Hypothalamus (tissue), 51 donors: ENCODE results near the gene SMARCAL1.

ENCODE experiments used
- DNase-seq, 51 donors: peaks; one replicate each; lab custom pipeline; 2025; lab: John Stamatoyannopoulos, UW

SMARCAL1 gene

DNA sequence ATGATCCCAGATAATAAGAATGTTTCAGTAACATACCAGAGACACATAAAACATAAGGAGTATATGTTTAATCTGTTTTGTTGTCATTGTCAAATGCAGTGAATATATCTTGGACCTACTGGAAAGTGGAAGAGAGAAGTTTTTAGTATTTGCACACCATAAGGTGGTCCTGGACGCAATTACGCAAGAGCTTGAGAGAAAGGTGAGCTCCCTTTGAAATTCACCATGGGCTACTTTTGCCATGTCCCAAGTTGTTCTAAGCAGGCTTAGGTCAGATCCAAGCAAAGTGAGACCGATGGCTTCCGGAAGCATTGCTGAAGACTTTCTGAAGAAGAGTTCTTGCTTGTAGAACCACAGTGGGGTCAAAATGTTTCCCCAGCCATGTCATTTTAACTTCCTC lies 55.6 kb downstream of the SMARCAL1 start:
- no peak for DNase-seq

DNA sequence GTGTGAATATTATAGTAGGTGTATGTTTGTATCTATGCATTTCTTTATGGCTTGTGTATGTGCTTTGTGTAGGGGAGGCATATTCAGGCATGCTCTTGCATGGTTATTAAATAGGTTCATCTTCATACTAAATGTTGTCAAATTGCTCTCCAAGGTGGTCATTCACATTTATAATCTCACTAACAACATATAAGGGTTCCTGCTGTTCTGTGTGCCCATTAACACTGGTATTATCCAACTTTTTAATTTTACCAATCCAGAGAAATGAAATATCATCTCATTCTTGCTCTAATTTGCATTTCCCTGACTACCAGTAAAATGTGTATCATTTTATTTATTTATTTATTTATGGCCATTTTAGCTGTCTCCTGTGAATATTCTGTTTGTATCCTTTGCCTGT lies 57.4 kb downstream of the SMARCAL1 start:
- no peak for DNase-seq

DNA sequence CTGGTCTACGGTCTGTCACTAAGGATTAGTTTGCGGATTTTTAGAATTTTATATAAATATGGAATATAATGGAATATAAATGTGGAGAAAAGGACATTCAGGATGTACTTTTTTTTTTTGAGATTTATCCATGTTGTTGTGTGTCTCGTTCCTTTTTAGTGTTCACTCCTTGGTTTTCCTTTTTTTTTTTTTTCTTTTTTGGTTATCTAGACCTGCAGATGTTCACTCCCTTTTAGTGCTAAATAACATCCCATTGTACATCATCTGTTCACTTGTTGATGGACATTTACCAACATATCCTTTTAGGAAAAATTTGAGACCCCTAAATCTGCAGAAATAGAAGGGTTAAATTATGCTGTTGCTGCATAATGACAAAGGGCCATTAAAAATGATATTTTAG lies 60.9 kb downstream of the SMARCAL1 start:
- no peak for DNase-seq

DNA sequence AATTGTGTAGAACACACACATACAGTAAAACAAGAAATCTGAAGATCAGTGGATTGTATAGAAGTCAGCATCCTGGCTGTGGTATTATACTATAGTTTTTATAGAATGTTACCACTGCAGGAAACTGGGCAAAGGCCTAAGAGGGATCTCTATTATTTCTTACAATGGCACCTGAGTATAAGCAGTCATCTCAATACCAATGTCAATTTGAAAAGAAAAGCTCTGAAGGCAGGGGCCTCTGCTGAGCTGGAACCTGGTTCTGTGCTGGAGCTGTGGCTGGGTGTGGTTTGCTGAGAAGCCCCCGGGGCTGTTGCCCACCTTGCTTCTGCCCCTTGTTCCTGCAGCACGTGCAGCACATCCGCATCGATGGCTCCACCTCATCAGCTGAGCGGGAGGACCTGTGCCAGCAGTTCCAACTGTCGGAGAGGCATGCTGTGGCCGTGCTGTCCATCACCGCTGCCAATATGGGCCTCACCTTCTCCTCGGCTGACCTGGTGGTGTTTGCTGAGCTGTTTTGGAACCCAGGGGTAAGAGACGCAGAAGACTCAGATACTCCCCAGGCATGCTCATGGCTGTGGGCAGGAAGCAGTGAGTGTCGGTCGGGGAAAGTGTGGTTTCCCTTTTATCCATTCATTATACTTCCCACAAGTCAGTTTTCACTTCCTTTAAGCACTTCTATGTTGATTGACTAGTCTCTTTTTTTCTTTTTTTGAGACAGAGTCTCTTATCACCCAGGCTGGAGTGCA lies 62.8 kb downstream of the SMARCAL1 start:
- DNase-seq = peak in 1 of 51 donors; percentile 7

DNA sequence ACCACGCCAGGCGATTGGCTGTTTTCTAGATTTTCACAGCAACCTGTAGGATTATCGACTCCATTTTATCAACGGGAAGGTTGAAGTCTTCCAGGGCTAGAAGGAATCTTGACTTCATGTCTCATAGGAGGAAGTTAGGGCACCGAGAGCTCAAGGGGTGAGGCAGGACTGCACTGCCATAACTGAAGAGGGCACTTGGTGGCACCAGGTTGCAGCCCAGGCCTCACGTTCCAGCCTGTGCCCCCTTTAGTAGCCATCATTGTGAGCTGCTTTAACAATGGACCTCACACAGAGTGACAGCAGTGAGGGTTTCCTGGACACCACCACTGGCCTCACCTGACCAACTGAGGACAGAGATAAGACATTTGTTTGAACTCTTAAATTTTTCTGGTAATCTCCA lies 63.5 kb downstream of the SMARCAL1 start:
- no peak for DNase-seq

DNA sequence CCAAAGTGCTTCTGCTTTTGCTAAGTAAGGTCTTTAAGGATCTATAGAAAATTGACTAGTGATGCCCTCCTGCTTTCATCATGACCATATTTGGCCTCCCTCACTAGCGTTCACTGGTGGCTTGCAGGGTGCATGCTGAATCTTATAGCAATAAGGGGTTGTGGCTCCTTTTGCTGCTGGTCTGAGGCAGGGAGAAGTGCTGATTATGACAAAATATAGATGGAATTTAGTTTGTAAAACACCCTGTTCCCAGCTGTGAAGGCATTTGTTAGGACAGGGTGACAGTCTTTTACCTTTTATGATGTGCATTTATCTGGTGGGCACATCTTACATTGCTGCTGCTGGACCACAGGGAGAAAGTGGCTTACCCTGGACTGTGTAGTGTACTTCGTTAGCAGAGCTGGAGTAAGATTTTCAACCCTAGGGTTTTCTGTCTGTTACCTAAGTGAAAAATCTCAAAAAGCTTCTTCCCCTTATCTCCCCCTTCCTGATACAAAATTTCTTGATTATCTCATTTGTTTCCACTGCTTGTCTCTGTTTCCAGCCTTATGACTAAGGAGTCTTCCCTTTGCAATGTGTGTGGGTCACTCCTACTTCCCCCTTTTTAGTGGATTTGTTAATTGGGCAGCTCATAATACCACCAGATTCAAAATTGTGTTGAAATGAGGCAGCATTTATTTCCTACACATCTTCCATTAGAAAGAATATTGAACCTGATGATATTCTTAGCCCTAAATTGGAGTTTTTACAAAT lies 65.2 kb downstream of the SMARCAL1 start:
- DNase-seq = no peak

DNA sequence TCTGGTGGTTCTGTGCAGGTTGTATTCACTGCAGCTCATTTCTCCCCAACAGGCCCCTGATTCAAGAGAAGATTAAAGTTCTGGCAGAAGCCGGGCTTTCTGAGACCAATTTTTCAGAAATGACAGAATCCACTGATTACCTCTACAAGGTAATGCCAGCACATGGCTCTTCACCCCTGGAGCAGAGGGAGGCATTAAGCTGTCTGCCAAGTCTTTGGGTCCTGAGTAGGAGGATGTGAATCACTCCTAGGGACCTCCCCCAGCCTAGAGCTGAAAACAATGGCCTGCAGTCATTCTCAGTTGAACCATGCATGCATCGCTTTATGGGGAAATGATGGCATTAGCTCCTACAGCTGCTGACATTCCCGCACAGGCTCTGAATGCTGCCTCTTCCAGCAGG lies 65.9 kb downstream of the SMARCAL1 start:
- peak in 11 of 51 donors; percentile 10 to 55 (median 21) for DNase-seq

DNA sequence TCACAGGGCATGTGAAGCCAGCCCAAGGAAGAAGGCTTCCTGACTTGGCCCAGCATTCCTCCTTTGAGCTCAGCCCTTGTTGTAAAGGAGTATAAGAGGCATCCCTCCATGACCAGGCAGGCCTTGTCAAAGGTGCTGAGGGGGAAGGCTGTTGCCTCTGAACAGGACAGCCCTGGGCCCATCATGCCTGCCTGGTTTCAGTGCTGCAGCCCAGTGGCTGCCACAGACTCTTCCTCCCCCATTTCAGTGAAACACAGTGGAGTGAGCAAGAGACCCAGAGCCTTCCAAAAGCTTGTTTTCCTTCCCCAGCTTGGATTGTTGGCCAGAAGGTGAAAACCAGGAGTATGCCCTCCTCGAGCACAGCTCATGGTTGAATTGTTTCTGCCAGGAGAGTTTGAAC lies 66.5 kb downstream of the SMARCAL1 start:
- DNase-seq = no peak

DNA sequence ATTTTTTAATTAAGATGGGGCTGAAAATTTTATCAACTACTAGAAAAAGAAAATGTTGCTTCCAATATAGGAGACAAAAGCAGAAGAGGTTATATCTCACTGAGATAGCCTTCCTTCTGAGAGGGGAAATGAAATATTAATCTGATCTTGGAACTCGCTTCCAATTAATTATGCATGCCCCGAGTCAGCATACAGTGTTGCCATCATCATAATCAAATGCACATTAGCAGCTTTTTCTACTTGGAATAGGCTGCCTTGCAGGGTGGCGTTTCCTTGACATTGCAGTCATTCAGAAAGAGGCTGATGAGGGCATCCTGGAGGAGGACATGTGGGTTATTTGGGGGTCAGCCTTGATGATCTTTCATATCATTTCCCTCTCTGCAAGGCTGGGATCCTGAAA lies 67.9 kb downstream of the SMARCAL1 start:
- no peak for DNase-seq

DNA sequence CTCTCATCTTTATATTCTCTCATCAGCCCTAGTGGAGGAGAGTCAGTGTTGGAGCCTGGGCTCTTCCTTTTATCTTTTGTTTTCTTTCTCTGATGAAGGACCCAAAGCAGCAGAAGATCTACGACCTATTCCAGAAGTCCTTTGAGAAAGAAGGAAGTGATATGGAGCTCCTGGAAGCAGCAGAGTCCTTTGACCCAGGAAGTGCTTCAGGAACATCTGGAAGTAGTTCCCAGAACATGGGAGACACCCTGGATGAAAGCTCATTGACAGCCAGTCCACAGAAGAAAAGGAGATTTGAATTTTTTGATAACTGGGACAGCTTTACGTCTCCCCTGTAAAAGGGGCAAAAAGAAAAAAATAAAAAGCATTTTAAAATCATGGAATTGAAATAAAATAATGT lies 70.4 kb downstream of the SMARCAL1 start:
- no peak for DNase-seq

DNA sequence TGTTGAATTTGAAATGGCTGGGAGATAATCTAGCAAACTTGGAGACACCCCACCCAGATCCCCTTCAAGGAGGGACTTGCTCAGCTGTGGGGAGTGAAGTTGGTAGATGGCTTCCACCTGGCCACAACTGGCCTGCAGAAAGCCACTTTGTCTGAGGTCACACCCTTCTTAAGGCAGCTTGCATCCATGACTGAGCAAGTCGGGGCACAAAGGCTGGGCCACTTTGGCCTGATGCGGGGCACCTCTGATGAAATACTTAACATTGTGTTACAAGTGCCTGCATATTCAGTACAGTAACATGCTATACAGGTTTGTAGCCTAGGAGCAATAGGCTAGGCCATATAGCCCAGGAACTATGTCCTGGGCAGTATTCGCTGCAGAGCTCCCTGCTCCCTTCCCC lies 73.0 kb downstream of the SMARCAL1 start:
- DNase-seq = no peak

DNA sequence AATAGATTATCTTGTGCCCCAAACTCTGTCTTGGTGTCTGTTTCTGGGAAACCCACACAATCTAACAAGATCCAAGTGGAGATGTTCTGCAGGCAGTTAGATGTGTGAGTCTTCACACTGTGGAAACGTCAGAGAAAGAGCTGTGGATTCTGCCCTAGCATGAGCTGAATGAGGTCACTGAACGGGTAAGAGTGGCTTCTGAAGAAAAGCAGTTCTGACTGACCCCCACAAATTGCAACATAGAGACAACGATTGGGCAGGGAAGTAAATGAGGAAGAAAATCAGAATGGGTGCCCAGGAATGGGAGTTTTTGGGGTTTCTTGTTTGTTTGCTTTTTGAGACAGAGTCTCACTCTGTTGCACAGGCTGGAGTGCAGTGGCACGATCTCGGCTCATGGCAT lies 73.5 kb downstream of the SMARCAL1 start:
- DNase-seq = no peak

DNA sequence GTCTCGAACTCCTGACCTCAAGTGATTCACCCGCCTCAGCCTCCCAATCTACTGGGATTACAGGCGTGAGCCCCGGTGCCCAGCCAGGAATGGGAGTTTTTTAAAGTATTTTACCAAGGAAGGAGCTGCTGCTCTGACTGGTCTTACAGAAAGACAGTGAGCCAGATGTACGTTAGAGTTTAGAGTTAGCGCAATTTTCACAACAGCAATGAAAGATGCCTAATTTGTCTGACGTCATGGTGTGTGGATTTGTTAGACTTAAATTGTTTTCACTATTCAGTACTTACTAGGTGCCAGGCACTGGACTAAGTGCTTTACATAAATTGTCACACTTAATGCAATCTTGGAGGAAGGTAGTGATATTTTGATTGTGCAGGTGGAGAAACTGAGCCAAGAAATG lies 74.0 kb downstream of the SMARCAL1 start:
- no peak for DNase-seq

DNA sequence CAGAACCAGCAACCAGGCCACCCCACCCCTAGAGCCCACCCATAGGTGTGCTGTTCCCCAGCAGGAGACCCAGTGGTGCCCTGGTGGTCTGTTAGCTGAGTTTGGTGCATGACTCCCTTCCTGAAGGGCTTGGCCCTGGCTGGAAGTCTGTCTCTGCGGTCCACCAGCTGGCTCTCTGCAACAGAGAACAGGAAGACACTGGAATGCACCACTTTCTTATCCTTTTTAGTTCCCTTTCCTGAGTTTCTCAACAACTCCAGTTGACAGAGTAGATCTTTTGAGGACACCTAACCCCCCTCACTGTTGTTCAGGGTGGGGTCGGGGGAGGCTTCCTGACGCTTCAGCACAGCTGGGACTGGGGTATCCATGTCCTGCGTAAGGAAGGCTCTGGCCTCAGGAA lies 74.4 kb downstream of the SMARCAL1 start:
- DNase-seq = peak in 3 of 51 donors; percentile 2 to 6 (median 4)

DNA sequence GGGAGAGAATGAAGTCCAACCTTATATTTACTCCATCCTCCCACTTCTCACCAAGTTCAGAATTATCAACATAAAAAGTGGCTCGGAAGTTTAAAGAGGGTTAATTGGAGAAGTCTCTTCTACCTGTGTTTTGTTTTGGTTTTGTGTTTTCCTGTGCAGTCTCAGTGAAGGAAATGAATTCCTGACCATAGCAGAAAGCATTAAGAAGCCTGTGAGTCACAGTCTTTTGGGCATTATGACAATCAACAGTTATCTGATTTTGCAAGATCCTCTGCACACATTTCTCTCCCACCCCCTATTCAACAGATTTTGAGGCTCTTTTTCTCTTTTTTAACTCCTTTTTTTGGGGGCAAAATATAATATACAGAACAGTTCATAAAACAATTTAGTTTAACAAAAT lies 77.8 kb downstream of the SMARCAL1 start:
- no peak for DNase-seq

DNA sequence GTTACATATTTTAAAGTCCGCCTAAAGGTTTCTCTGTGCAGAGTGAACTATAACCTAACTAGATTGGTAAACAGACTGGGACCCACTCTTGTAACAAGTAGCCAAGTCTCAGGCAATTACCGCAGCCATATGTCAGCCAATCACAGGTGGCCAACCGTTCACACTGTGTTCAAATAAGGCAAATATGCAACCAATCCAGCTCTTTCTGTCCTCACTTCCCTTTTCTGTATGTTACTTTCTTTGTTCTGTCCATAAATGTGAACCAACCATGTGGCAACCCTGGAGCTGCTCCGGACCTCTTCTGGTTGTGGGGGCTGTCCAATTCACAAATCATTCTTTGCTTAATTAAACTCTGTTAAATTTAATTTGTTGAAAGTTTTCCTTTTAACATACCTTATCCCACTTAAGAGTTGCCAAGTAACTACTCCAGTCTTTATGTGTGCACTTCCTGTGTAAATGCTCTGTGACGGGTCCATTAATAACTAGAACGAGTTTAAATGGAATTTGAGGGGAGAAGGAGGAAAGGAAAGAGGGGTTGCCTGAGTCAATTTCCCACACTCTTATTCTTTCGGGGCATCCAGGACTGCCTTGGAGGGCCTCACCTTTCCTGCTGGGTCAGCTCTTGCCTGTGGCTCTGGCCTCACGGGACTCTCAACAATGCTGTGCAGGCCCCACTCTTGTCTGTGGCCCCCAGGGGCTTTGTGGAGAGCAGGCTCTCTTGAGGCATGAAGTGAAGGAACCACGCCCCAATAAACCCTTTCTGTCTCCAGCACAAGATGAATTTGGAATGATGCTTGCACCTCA lies 79.7 kb downstream of the SMARCAL1 start:
- no peak for DNase-seq

DNA sequence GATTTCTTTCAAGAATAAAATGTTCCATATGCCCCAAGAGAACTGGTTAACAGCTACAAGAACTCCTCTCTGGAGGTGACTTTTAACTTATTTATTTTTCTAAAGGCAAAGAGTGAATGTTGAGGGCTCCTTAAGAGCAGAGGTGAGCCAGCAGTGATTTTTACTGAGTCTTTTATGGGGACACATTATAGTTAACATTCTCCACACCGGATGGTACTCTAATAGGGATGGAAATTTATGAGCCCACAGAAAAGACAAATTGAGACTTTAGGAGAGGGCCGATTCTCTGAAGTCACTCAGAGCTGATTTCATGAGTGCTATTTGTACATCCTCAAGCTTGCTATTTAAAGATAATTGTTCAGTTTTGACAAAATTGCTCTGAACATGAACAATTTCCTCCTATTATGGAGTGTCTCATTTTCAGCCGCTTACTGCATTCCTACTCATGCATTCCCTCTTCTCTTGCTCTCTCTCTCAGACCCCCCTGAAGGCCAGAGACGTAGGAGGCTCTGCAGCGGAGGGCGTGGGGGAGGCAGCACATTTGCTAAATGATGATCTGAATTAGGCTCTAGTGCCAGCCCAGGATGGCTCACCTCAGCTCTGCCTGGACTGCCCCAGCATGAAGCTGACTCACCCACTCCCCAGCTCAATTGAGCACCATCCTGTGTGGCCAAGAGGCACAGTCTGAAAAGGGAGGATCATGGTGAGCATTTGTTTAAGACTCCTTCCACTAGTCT lies 80.5 kb downstream of the SMARCAL1 start:
- peak in 7 of 51 donors; percentile 6 to 66 (median 15) for DNase-seq

DNA sequence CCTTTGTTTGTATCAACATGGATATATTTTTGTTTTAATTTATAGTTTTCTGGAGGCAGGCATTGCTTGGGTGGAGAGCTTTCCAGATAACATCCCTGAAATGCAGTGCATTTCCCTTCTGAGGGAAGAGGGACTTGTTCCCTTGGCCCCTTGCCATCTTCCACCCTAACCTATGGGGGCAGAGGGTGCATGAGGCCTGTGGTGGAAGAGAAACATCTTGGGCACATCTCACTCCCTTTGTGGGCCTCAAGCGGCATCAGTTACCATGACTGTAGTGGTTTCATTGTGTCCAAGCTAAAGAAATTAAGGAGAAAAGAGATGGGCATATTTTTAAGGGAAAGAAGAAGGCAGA lies 81.0 kb downstream of the SMARCAL1 start:
- no peak for DNase-seq

DNA sequence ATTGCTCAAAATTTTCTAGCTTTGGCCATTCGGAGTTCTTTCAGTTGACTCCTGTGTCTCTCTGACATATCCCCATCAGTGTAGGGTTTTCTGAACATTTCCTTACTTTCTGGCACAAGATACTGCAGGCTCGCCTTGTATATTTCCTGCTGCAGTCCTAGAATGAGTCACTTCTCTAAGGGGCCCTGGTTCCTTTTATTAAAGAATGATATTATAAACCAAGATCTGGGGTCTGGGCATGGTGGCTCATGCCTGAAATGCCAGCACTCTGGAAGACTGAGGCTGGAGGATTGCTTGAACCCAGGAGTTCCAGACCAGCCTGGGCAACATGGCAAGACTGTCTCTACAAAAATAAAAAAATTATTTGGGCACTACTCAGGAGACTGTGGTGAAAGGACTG lies 83.4 kb downstream of the SMARCAL1 start:
- DNase-seq = no peak

DNA sequence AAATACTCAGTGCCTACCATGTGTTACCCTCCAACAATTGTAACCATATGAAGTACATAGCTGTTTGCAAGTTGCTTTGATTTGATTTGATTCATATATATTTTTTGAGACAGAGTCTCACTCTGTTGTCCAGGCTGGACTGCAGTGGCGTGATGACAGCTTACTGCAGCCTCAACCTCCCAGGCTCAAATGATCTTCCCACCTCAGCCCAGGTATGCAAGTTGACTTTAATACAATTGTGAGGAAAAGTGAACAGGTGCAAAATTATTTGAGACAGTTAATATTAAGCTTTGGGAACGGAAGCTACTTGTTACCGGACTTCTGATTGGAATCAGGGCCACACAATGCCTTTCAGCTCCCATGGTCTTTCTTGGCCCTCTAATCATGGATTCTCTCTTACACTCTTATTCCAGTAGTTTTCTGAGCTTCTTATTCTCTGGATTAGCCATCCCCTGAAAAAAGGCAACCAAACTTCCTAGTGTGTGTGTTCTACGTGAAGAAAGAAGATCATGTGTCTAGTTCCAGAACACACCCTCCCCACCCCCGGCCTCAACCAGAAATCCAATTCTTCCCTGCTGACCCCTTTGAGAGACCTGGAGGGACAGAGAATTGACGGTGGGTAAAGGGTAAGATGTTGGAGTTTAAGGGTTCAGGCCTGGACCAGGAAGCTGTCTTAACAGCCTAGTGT lies 85.2 kb downstream of the SMARCAL1 start:
- no peak for DNase-seq
